Mammary epithelial cell (primary cell): ENCODE results near the gene PREX1.

Experiments used
- EZH2 ChIP-seq: IDR thresholded peaks from 2 replicates; pipeline ENCODE4 v1.6.1; 2012; ENCODE audit warnings: low read length, inconsistent platforms, borderline replicate concordance
- TF ChIP-seq, protein P1 (sequence below), 2 donors: IDR thresholded peaks in 1 of 2; conservative IDR thresholded peaks in 1 of 2; 2 replicates each; pipeline ENCODE4 v1.5.1; 2011 to 2012; ENCODE audit warnings: inconsistent platforms in 2 of 2, low read length in 2 of 2, mild to moderate bottlenecking in 2 of 2, control low read depth in 1 of 2, low read depth in 1 of 2; ENCODE audit not compliant: insufficient read depth in 1 of 2; ENCODE audit errors: extremely low read depth in 1 of 2

GRCh38 chr20:48642105-48642880, 185.5 kb downstream of the PREX1 start:
- TF ChIP-seq, protein P1, sequence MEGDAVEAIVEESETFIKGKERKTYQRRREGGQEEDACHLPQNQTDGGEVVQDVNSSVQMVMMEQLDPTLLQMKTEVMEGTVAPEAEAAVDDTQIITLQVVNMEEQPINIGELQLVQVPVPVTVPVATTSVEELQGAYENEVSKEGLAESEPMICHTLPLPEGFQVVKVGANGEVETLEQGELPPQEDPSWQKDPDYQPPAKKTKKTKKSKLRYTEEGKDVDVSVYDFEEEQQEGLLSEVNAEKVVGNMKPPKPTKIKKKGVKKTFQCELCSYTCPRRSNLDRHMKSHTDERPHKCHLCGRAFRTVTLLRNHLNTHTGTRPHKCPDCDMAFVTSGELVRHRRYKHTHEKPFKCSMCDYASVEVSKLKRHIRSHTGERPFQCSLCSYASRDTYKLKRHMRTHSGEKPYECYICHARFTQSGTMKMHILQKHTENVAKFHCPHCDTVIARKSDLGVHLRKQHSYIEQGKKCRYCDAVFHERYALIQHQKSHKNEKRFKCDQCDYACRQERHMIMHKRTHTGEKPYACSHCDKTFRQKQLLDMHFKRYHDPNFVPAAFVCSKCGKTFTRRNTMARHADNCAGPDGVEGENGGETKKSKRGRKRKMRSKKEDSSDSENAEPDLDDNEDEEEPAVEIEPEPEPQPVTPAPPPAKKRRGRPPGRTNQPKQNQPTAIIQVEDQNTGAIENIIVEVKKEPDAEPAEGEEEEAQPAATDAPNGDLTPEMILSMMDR (conservative IDR thresholded peaks at IDR 0.05 in 1 of 2, IDR thresholded peaks at IDR 0.05 in 1 of 2; ENCODE audit: extremely low read depth in 1 of 2, insufficient read depth in 1 of 2, low read depth in 1 of 2, low read length in 2 of 2): no peak
- no peak for TF ChIP-seq EZH2
